SK-MEL-5 (cell line): ENCODE measurements around the gene RASA3. TPM values are rescaled to one million over a fixed set of nuclear protein-coding genes. Genes with fewer than 3 reads are reported as not detected.
"Not testable (repeated sequence)": the region's sequence is repeated elsewhere in the genome, so short reads cannot be mapped to it uniquely, and the experiment has no call there.

Experiments
- DNase-seq: peaks from one replicate; pipeline ENCODE4 v3.0.0-alpha.2; 2016; ENCODE audit warnings: low read depth, low spot score
- in situ Hi-C: cut with HindIII; loops from 2 replicates; pipeline ENCODE4 v1.10.0; 2016; ENCODE audit warnings: low sequenced_read_pairs, high pct_unique_total_duplicates, low pct_unique_long_range_greater_than_20kb
- total RNA-seq: library from RNA; depleted of rRNA; stranded (reverse); fragments of >200 nt; shearing (Covaris generic); gene quantifications from 2 replicates; pipeline ENCODE4 v1.2.3, GENCODE V29; 2014

Gene RASA3
- total RNA-seq, 1 experiment from 2014 or later, result 17.8 TPM

- in situ Hi-C loops, result no loop called here
- DNase-seq, result no peak
Observed at GRCh38 chr13:114030666-114031610, 101.5 kb downstream of the RASA3 start.

GRCh38 chr13:114029866-114030625 lies 102.4 kb downstream of the RASA3 start:
- no peak for DNase-seq
- in situ Hi-C loops, result no loop called here

- no peak for DNase-seq
- in situ Hi-C loops, result no loop called here
Observed at GRCh38 chr13:114027826-114028225, 104.6 kb downstream of the RASA3 start.

GRCh38 chr13:114027046-114027715 lies 105.2 kb downstream of the RASA3 start:
- in situ Hi-C loops, result no loop called here

GRCh38 chr13:114026481-114026880 lies 105.9 kb downstream of the RASA3 start:
- no peak for DNase-seq
- in situ Hi-C loops, result no loop called here

More at GRCh38 chr13:114027046-114027715, 105.2 kb downstream of the RASA3 start:
- DNase-seq, result no peak

GRCh38 chr13:114025714-114026431 lies 106.5 kb downstream of the RASA3 start:
- in situ Hi-C loops, result no loop called here
- DNase-seq, result no peak

- no peak for DNase-seq
- in situ Hi-C loops, result no loop called here
Observed at GRCh38 chr13:114025405-114025713, 107.1 kb downstream of the RASA3 start.

GRCh38 chr13:114024603-114025404 lies 107.6 kb downstream of the RASA3 start:
- in situ Hi-C loops, result no loop called here
- DNase-seq, result no peak

- no peak for DNase-seq
- in situ Hi-C loops, result no loop called here
Observed at GRCh38 chr13:114023716-114024602, 108.5 kb downstream of the RASA3 start.

GRCh38 chr13:114022876-114023275 lies 109.5 kb downstream of the RASA3 start:
- DNase-seq, result no peak
- in situ Hi-C loops, result no loop called here

- no peak for DNase-seq
- in situ Hi-C loops, result no loop called here
Observed at GRCh38 chr13:114022309-114022669, 110.1 kb downstream of the RASA3 start.

- no peak for DNase-seq
- in situ Hi-C loops, result no loop called here
Observed at GRCh38 chr13:114021464-114022308, 110.7 kb downstream of the RASA3 start.

GRCh38 chr13:114020750-114021463 lies 111.5 kb downstream of the RASA3 start:
- in situ Hi-C loops, result no loop called here
- DNase-seq, result no peak

GRCh38 chr13:114020134-114020533 lies 112.3 kb downstream of the RASA3 start:
- DNase-seq, in situ Hi-C loops: not testable (repeated sequence)

GRCh38 chr13:114019367-114019766 lies 113.1 kb downstream of the RASA3 start:
- in situ Hi-C loops, result no loop called here
- DNase-seq, result peak; percentile 35
